ENCODE results near the gene AGK. TPM values are rescaled to one million over a fixed set of nuclear protein-coding genes. Genes with fewer than 3 reads are reported as not detected.

The AGK gene
- total RNA-seq, 4 donors from 2014 or later: 11.2 to 22.5 (median 17.7) TPM

DNA sequence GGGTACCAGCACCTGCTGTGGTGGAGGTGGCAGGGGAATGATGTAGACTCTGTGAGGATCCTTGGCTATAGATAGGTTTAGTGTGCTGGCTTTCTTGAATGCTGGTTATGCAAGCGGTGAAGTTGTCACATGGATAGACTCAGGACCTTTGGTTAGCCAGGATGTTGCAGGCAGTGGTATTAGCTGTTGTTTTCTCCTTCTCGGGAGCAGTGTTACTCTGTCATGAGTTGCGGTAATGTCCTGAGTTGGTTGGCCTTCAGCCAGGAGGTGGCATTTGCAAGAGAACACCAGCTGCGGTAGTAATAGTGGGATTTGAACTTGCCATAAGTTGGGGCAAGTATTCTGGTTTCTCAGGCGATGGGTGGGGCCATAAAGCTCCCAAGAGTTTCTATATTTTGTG is 10.8 kb downstream of the AGK start:
- intact Hi-C loops (cut with DNase I): no loop called here
- H3K9me3 ChIP-seq: peaks cover 0 to 6% (median 0%) of the 10 kb centered on the region in 3 donors
- H3K27ac ChIP-seq: no peak overlapping the region
- no peaks in the 10 kb centered on the region for H3K4me1 ChIP-seq
- 82 to 87% methylated on average over 5 of the region's 5 CpGs for WGBS, 2 donors
- no peak for DNase-seq
- peaks cover 0 to 96% (median 0%) of the 10 kb centered on the region in 3 donors for H3K36me3 ChIP-seq
- TF ChIP-seq POLR2A (IDR thresholded peaks at IDR 0.05): no peak
- TF ChIP-seq, protein P1, sequence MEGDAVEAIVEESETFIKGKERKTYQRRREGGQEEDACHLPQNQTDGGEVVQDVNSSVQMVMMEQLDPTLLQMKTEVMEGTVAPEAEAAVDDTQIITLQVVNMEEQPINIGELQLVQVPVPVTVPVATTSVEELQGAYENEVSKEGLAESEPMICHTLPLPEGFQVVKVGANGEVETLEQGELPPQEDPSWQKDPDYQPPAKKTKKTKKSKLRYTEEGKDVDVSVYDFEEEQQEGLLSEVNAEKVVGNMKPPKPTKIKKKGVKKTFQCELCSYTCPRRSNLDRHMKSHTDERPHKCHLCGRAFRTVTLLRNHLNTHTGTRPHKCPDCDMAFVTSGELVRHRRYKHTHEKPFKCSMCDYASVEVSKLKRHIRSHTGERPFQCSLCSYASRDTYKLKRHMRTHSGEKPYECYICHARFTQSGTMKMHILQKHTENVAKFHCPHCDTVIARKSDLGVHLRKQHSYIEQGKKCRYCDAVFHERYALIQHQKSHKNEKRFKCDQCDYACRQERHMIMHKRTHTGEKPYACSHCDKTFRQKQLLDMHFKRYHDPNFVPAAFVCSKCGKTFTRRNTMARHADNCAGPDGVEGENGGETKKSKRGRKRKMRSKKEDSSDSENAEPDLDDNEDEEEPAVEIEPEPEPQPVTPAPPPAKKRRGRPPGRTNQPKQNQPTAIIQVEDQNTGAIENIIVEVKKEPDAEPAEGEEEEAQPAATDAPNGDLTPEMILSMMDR (IDR thresholded peaks at IDR 0.05): no peak
- H3K4me3 ChIP-seq: no peak overlapping the region
- H3K27me3 ChIP-seq: no peaks in the 10 kb centered on the region

DNA sequence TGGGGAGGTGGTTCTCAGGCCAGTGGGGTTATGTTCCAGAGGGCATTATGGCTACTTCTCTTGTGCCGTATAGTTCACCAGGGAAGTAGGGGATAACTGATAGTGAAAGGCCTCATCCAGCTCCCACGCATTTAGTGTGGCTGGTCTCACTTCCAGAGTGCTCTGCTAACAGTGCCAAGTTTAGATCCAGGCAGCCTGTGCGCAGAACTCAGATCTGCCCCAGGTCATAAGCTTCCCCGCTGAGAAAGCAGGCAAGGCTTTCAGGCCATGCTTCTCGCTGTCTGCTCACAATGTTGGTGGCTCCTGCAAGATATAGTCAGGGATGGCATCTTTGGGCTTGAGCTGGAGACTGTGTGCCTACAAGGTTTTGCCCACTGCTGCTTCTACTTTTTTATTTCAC is 11.3 kb downstream of the AGK start:
- DNase-seq: no peak
- Histone ChIP-seq H3K27ac (no peak overlapping the region), H3K4me3 (no peak overlapping the region), H3K9me3 (peaks cover 0 to 6% (median 0%) of the 10 kb centered on the region in 3 donors), H3K4me1 (no peaks in the 10 kb centered on the region), H3K27me3 (no peaks in the 10 kb centered on the region), H3K36me3 (peaks cover 0 to 96% (median 0%) of the 10 kb centered on the region in 3 donors)
- intact Hi-C loops (cut with DNase I): no loop called here
- WGBS, 2 donors: 97 to 100% methylated on average over 2 to 3 of the region's 5 CpGs
- no peak for TF ChIP-seq POLR2A (IDR thresholded peaks at IDR 0.05)
- TF ChIP-seq, protein P1 (IDR thresholded peaks at IDR 0.05): no peak

DNA sequence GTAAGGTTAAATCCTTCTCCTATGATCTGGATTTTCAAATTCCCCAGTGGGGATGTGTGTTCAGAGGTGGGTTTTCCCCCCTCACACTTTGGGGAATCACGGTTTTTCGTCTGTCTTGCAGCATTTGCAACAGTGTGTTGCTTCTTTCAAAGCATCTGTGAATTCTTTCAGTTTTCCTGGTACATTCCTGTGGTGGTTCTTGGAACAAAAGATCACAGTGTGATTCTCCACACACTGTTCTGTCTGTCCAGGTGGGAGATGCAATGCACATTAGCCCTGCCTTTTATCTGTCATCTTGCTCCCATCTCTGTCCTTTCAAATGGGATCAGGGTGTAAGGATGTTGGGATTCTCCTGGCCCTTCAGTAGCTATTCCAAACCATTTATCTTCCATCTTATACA is 11.8 kb downstream of the AGK start:
- WGBS, 2 donors: 58 to 89% methylated on average over 2 of the region's 2 CpGs
- H3K27me3 ChIP-seq: no peaks in the 10 kb centered on the region
- no peak overlapping the region for H3K27ac ChIP-seq
- H3K4me3 ChIP-seq: no peak overlapping the region
- intact Hi-C loops (cut with DNase I): no loop called here
- no peak for DNase-seq
- TF ChIP-seq, protein P1 (IDR thresholded peaks at IDR 0.05): no peak
- TF ChIP-seq POLR2A (IDR thresholded peaks at IDR 0.05): no peak
- peaks cover 0 to 6% (median 0%) of the 10 kb centered on the region in 3 donors for H3K9me3 ChIP-seq
- H3K4me1 ChIP-seq: no peaks in the 10 kb centered on the region
- H3K36me3 ChIP-seq: peaks cover 0 to 96% (median 0%) of the 10 kb centered on the region in 3 donors

- WGBS, 2 donors: 94 to 100% methylated on average over 2 of the region's 2 CpGs
- peaks cover 0 to 3% (median 0%) of the 10 kb centered on the region in 3 donors for H3K9me3 ChIP-seq
Measured at GRCh38 chr7:141563956-141564623, 12.9 kb downstream of the AGK start.

GRCh38 chr7:141567432-141567831 is 16.2 kb downstream of the AGK start:
- DNase-seq: no peak
- no peak for TF ChIP-seq POLR2A (IDR thresholded peaks at IDR 0.05)
- TF ChIP-seq, protein P1 (IDR thresholded peaks at IDR 0.05): no peak
- no peak overlapping the region for H3K4me3 ChIP-seq
- H3K27me3 ChIP-seq: no peaks in the 10 kb centered on the region
- H3K36me3 ChIP-seq: peaks cover 0 to 82% (median 0%) of the 10 kb centered on the region in 3 donors
- H3K4me1 ChIP-seq: no peaks in the 10 kb centered on the region
- H3K27ac ChIP-seq: no peak overlapping the region
- intact Hi-C loops (cut with DNase I): no loop called here
- 86 to 100% methylated on average over 1 of the region's 1 CpG for WGBS, 2 donors
- no peaks in the 10 kb centered on the region for H3K9me3 ChIP-seq

More at GRCh38 chr7:141563956-141564623, 12.9 kb downstream of the AGK start:
- Histone ChIP-seq H3K27me3 (no peaks in the 10 kb centered on the region), H3K4me3 (no peak overlapping the region), H3K4me1 (no peaks in the 10 kb centered on the region), H3K36me3 (peaks cover 0 to 97% (median 0%) of the 10 kb centered on the region in 3 donors), H3K27ac (no peak overlapping the region)
- TF ChIP-seq, protein P1 (IDR thresholded peaks at IDR 0.05): no peak
- TF ChIP-seq POLR2A (IDR thresholded peaks at IDR 0.05): no peak
- no peak for DNase-seq
- intact Hi-C loops (cut with DNase I): no loop called here
